ENCODE data around the gene SSB. TPM values are rescaled to one million over a fixed set of nuclear protein-coding genes. Genes with fewer than 3 reads are reported as not detected.
"Not testable (repeated sequence)": the region's sequence is repeated elsewhere in the genome, so short reads cannot be mapped to it uniquely, and the experiment has no call there.

Gene SSB
- total RNA-seq, 1 experiment from 2014 or later = 118 TPM

GRCh38 chr2:169855281-169856258, 56.9 kb downstream of the SSB start:
- in situ Hi-C loops (cut with HindIII; ENCODE audit: low pct_unique_long_range_greater_than_20kb, low sequenced_read_pairs) = not testable (repeated sequence)

GRCh38 chr2:169859423-169859822, 60.8 kb downstream of the SSB start:
- no peak for DNase-seq (ENCODE audit: low read depth, low spot score)
- in situ Hi-C loops (cut with HindIII; ENCODE audit: low pct_unique_long_range_greater_than_20kb, low sequenced_read_pairs) = no loop called here

More at GRCh38 chr2:169855281-169856258, 56.9 kb downstream of the SSB start:
- DNase-seq (ENCODE audit: low read depth, low spot score) = not testable (repeated sequence)

- in situ Hi-C loops (cut with HindIII; ENCODE audit: low pct_unique_long_range_greater_than_20kb, low sequenced_read_pairs) = no loop called here
- no peak for DNase-seq (ENCODE audit: low read depth, low spot score)
These were observed 61.5 kb downstream of the SSB start for GRCh38 chr2:169860149-169860548.

Other genes with a start within 250 kb of the SSB start
- gene FASTKD1, start 225.0 kb upstream of the SSB start, total RNA-seq (2014; rRNA removed; shearing (Covaris generic)) = 55.7 and 59.0 TPM in 2 replicates
- 25.7 and 26.0 TPM in 2 replicates for gene PPIG, start 214.5 kb upstream of the SSB start, total RNA-seq (2014; rRNA removed; shearing (Covaris generic))
- gene CFAP210, start 104.5 kb upstream of the SSB start, total RNA-seq (2014; rRNA removed; shearing (Covaris generic)) = not detected in 2 replicates
- gene PHOSPHO2, start 104.4 kb upstream of the SSB start, total RNA-seq (2014; rRNA removed; shearing (Covaris generic)) = 1.2 and 3.3 TPM in 2 replicates
- 12.4 and 20.0 TPM in 2 replicates for gene KLHL23, start 65.0 kb upstream of the SSB start, total RNA-seq (2014; rRNA removed; shearing (Covaris generic))
- 44.7 and 52.2 TPM in 2 replicates for gene METTL5, start 26.0 kb downstream of the SSB start, total RNA-seq (2014; rRNA removed; shearing (Covaris generic))
- 14.7 and 16.3 TPM in 2 replicates for gene UBR3, start 28.6 kb downstream of the SSB start, total RNA-seq (2014; rRNA removed; shearing (Covaris generic))

All from SK-MEL-5 (cell line).